ENCODE data around the gene RBM14.

DNA sequence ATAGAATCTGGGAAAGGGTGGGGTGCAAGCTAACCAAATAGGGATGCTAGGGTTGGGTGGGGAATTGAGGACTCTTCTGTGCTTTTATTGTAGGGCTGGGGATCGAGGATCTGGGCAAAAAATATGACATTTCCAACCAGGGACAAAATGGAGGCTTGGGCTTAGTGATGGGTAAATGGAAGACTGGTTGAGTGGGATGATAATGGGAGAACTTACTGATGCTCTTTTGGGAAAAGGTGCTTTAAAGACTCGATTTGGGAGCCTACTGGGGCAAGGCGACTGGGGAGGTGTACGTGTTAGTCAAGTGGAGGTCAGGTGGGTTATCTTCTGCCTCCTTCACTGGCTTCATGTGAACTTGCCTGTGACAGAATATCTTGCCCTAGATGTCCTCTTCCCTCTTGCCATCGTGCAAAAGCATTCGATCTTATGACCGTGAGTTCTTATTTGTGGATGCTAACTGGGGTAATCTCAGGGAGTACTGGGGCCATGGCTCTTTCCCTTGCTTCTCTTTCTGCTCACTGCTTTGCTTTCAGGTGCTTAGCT lies 11.7 kb downstream of the RBM14 start:
- TF ChIP-seq EZH2 (IDR thresholded peaks at IDR 0.05; ENCODE audit: low read length): no peak
- TF ChIP-seq, protein P1, sequence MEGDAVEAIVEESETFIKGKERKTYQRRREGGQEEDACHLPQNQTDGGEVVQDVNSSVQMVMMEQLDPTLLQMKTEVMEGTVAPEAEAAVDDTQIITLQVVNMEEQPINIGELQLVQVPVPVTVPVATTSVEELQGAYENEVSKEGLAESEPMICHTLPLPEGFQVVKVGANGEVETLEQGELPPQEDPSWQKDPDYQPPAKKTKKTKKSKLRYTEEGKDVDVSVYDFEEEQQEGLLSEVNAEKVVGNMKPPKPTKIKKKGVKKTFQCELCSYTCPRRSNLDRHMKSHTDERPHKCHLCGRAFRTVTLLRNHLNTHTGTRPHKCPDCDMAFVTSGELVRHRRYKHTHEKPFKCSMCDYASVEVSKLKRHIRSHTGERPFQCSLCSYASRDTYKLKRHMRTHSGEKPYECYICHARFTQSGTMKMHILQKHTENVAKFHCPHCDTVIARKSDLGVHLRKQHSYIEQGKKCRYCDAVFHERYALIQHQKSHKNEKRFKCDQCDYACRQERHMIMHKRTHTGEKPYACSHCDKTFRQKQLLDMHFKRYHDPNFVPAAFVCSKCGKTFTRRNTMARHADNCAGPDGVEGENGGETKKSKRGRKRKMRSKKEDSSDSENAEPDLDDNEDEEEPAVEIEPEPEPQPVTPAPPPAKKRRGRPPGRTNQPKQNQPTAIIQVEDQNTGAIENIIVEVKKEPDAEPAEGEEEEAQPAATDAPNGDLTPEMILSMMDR (optimal IDR thresholded peaks at IDR 0.05 in 1 of 3, IDR thresholded peaks at IDR 0.05 in 1 of 3, conservative IDR thresholded peaks at IDR 0.05 in 1 of 3; ENCODE audit: extremely low read depth in 1 of 3, insufficient read depth in 2 of 3, low read length in 3 of 3): no peak

Data from keratinocyte (primary cell).